Peyer's patch (tissue), 4 donors: ENCODE results near the gene CENPF.

ENCODE experiments used
- CTCF ChIP-seq, 6 experiments: fragments of 450-650 bp in 4 of 6; fragments of 200-600 bp in 2 of 6; sonication (generic) in 1 of 6; IDR thresholded peaks; one replicate each; pipeline ENCODE4 v1.5.1; 2017 to 2019; ENCODE audit warnings: antibody characterized with exemption in 6 of 6, mild to moderate bottlenecking in 3 of 6, moderate library complexity in 1 of 6
- POLR2A ChIP-seq, 2 donors: fragments of 450-650 bp; IDR thresholded peaks; one replicate each; pipeline ENCODE4 v1.5.1; 2017; ENCODE audit warnings: antibody characterized with exemption in 2 of 2, mild to moderate bottlenecking in 2 of 2, moderate library complexity in 2 of 2

GRCh38 chr1:214584805-214585766, 17.9 kb upstream of the CENPF start:
- TF ChIP-seq POLR2A (IDR thresholded peaks at IDR 0.05) (no peak), CTCF (IDR thresholded peaks at IDR 0.05) (peak in 5 of 6 experiments; percentile 40 to 67 (median 60))
